ENCODE results near the gene ADAMTS6.
"Not testable (repeated sequence)": the region's sequence is repeated elsewhere in the genome, so short reads cannot be mapped to it uniquely, and the experiment has no call there.

Gene ADAMTS6

DNA sequence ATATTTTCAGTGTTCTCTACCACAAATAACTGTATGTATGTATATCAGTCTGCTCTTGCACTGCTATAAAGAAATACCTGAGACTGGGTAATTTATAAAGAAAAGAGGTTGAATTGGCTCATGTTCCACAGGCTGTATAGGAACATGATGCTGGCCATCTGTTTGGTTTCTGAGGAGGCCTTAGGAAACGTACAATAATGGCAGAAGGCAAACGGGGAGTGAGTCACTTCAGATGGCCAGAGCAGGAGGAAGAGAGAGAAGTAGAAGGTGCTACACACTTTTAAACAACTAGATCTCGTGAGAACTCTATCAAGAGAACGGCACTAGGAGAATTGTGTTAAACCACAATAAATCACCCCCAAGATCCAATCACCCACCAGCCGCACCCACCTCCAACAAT, 121.7 kb downstream of the ADAMTS6 start:
- no peaks in the 10 kb centered on the region for H3K36me3 Mint-ChIP-seq (ENCODE audit: low read depth)
- H3K9me3 Mint-ChIP-seq = no peaks in the 10 kb centered on the region
- no peaks in the 10 kb centered on the region for H3K27me3 Mint-ChIP-seq
- H3K4me3 Mint-ChIP-seq = no peak overlapping the region
- H3K27ac Mint-ChIP-seq = no peak overlapping the region
- no peaks in the 10 kb centered on the region for H3K4me1 Mint-ChIP-seq (ENCODE audit: low read depth)

GRCh38 chr5:65359569-65359968, 122.2 kb downstream of the ADAMTS6 start:
- no peak overlapping the region for H3K4me3 Mint-ChIP-seq
- H3K9me3 Mint-ChIP-seq = no peaks in the 10 kb centered on the region
- H3K4me1 Mint-ChIP-seq (ENCODE audit: low read depth) = no peaks in the 10 kb centered on the region
- no peaks in the 10 kb centered on the region for H3K27me3 Mint-ChIP-seq
- no peaks in the 10 kb centered on the region for H3K36me3 Mint-ChIP-seq (ENCODE audit: low read depth)
- H3K27ac Mint-ChIP-seq = no peak overlapping the region

DNA sequence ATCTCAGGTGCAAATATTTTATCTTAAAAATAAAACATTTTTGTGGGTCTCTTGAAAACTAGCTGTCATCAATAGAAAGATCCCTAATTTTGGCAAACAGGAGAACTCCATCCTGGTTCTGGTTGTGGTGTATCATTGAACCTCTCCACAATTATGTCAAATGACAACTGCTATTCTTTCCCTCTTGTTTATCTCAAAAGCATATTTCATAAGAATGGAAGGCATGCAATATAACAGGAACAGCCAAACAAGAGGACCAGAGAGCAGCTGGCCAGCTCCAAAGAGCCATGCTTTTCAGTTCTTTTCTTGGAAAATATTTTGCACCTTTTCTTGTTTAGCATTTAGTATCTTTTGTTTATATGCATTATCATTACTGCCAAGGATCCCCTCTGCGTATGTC, 125.4 kb downstream of the ADAMTS6 start:
- Mint-ChIP-seq H3K36me3 (ENCODE audit: low read depth) (no peaks in the 10 kb centered on the region), H3K4me3 (no peak overlapping the region), H3K9me3 (no peaks in the 10 kb centered on the region), H3K4me1 (ENCODE audit: low read depth) (no peaks in the 10 kb centered on the region), H3K27me3 (no peaks in the 10 kb centered on the region), H3K27ac (no peak overlapping the region)

GRCh38 chr5:65355301-65355700, 126.4 kb downstream of the ADAMTS6 start:
- no peaks in the 10 kb centered on the region for H3K9me3 Mint-ChIP-seq
- H3K4me3 Mint-ChIP-seq = no peak overlapping the region
- no peak overlapping the region for H3K27ac Mint-ChIP-seq
- H3K4me1 Mint-ChIP-seq (ENCODE audit: low read depth) = no peaks in the 10 kb centered on the region
- no peaks in the 10 kb centered on the region for H3K36me3 Mint-ChIP-seq (ENCODE audit: low read depth)
- no peaks in the 10 kb centered on the region for H3K27me3 Mint-ChIP-seq

GRCh38 chr5:65341835-65342234, 139.9 kb downstream of the ADAMTS6 start:
- Mint-ChIP-seq H3K36me3 (ENCODE audit: low read depth) (peaks cover 3% of the 10 kb centered on the region), H3K9me3 (peaks cover 30% of the 10 kb centered on the region), H3K27me3 (no peaks in the 10 kb centered on the region), H3K4me1 (ENCODE audit: low read depth) (no peaks in the 10 kb centered on the region), H3K27ac (no peak overlapping the region), H3K4me3 (no peak overlapping the region)

GRCh38 chr5:65338606-65339151, 143.0 kb downstream of the ADAMTS6 start:
- H3K4me3 Mint-ChIP-seq = no peak overlapping the region
- H3K36me3 Mint-ChIP-seq (ENCODE audit: low read depth) = peaks cover 3% of the 10 kb centered on the region

GRCh38 chr5:65334077-65334476, 147.6 kb downstream of the ADAMTS6 start:
- no peak overlapping the region for H3K4me3 Mint-ChIP-seq
- no peaks in the 10 kb centered on the region for H3K4me1 Mint-ChIP-seq (ENCODE audit: low read depth)
- H3K27me3 Mint-ChIP-seq = no peaks in the 10 kb centered on the region
- H3K36me3 Mint-ChIP-seq (ENCODE audit: low read depth) = no peaks in the 10 kb centered on the region
- no peaks in the 10 kb centered on the region for H3K9me3 Mint-ChIP-seq
- no peak overlapping the region for H3K27ac Mint-ChIP-seq

More at GRCh38 chr5:65338606-65339151, 143.0 kb downstream of the ADAMTS6 start:
- H3K27ac Mint-ChIP-seq = no peak overlapping the region
- H3K9me3 Mint-ChIP-seq = peaks cover 27% of the 10 kb centered on the region
- no peaks in the 10 kb centered on the region for H3K4me1 Mint-ChIP-seq (ENCODE audit: low read depth)
- H3K27me3 Mint-ChIP-seq = no peaks in the 10 kb centered on the region

GRCh38 chr5:65332591-65332990, 149.1 kb downstream of the ADAMTS6 start:
- Mint-ChIP-seq H3K4me3 (no peak overlapping the region), H3K36me3 (ENCODE audit: low read depth) (no peaks in the 10 kb centered on the region), H3K27ac (no peak overlapping the region), H3K27me3 (no peaks in the 10 kb centered on the region), H3K9me3 (no peaks in the 10 kb centered on the region), H3K4me1 (ENCODE audit: low read depth) (no peaks in the 10 kb centered on the region)

GRCh38 chr5:65329266-65329665, 152.5 kb downstream of the ADAMTS6 start:
- Mint-ChIP-seq H3K36me3 (ENCODE audit: low read depth) (no peaks in the 10 kb centered on the region), H3K27ac (no peak overlapping the region), H3K27me3 (no peaks in the 10 kb centered on the region), H3K4me1 (ENCODE audit: low read depth) (no peaks in the 10 kb centered on the region), H3K9me3 (no peaks in the 10 kb centered on the region), H3K4me3 (no peak overlapping the region)

DNA sequence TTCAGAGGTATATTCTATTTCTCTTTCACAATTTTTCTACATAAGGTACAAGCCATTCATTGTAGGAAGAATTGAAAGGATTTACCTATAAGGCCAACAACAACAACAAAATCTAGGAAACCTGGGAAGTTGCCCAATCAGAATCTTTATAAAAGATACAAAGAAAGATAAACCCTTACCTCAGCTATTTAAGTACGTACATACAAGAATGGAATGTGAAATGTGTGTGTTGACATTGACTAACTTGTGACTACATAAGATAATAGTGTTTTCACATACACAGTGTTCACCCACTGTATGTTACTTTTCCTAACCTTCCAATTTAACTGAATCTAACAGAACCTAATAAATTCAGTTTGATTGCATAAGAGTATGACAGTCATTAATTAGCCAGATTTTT, 154.1 kb downstream of the ADAMTS6 start:
- Mint-ChIP-seq H3K4me1 (ENCODE audit: low read depth) (no peaks in the 10 kb centered on the region), H3K36me3 (ENCODE audit: low read depth) (no peaks in the 10 kb centered on the region), H3K27ac (no peak overlapping the region), H3K27me3 (no peaks in the 10 kb centered on the region), H3K4me3 (no peak overlapping the region), H3K9me3 (no peaks in the 10 kb centered on the region)

DNA sequence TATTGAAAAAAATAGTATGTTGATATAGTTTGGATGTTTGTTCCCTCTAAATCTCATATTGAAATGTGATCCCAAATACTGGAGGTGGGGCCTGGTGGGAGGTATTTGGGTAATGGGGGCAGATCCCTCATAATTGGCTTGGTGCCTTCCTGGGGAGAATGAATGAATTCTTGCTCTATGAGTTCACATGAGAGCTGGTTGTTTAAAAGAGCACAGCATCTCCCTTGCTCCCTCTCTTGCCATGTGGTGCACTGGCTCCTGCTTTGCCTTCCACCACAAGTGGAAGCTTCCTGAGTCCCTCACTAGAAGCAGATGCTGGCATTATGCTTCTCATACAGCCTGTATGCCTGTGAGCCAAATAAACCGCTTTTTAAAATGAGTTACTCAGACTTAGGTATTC, 154.8 kb downstream of the ADAMTS6 start:
- no peak overlapping the region for H3K4me3 Mint-ChIP-seq
- H3K9me3 Mint-ChIP-seq = no peaks in the 10 kb centered on the region
- no peak overlapping the region for H3K27ac Mint-ChIP-seq
- H3K27me3 Mint-ChIP-seq = no peaks in the 10 kb centered on the region
- H3K4me1 Mint-ChIP-seq (ENCODE audit: low read depth) = no peaks in the 10 kb centered on the region
- H3K36me3 Mint-ChIP-seq (ENCODE audit: low read depth) = no peaks in the 10 kb centered on the region

DNA sequence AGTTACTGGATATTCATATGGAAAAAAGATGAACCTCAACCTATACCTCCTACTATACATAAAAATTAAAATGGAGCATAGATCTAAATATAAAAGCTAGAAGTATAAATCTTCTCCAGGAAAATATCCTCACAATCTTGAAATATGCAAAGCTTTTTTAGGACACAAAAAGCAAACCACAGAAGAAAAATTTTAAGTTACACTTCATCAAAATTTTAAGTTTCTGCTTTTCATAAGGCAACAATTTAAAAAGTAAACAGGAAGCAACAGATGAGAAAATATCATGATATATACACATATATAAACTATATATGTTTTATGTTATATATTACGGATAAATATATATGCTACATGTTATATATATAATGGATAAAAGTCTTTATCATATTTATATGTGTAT, 157.5 kb downstream of the ADAMTS6 start:
- no peaks in the 10 kb centered on the region for H3K4me1 Mint-ChIP-seq (ENCODE audit: low read depth)

GRCh38 chr5:65320704-65321103, 161.0 kb downstream of the ADAMTS6 start:
- not testable (repeated sequence) for H3K4me3 Mint-ChIP-seq; H3K36me3 Mint-ChIP-seq (ENCODE audit: low read depth); H3K27me3 Mint-ChIP-seq; H3K27ac Mint-ChIP-seq; H3K4me1 Mint-ChIP-seq (ENCODE audit: low read depth); H3K9me3 Mint-ChIP-seq

More for the DNA sequence above, 157.5 kb downstream of the ADAMTS6 start:
- no peaks in the 10 kb centered on the region for H3K27me3 Mint-ChIP-seq
- no peak overlapping the region for H3K27ac Mint-ChIP-seq
- H3K36me3 Mint-ChIP-seq (ENCODE audit: low read depth) = no peaks in the 10 kb centered on the region
- H3K4me3 Mint-ChIP-seq = no peak overlapping the region
- no peaks in the 10 kb centered on the region for H3K9me3 Mint-ChIP-seq

- Mint-ChIP-seq H3K27ac (no peak overlapping the region), H3K4me3 (no peak overlapping the region), H3K9me3 (no peaks in the 10 kb centered on the region), H3K36me3 (ENCODE audit: low read depth) (no peaks in the 10 kb centered on the region), H3K27me3 (no peaks in the 10 kb centered on the region), H3K4me1 (ENCODE audit: low read depth) (no peaks in the 10 kb centered on the region)
These were observed 161.5 kb downstream of the ADAMTS6 start for GRCh38 chr5:65320250-65320649.

GRCh38 chr5:65307931-65308330, 173.8 kb downstream of the ADAMTS6 start:
- H3K27ac Mint-ChIP-seq = no peak overlapping the region
- no peaks in the 10 kb centered on the region for H3K36me3 Mint-ChIP-seq (ENCODE audit: low read depth)
- no peaks in the 10 kb centered on the region for H3K27me3 Mint-ChIP-seq
- no peaks in the 10 kb centered on the region for H3K4me1 Mint-ChIP-seq (ENCODE audit: low read depth)
- no peak overlapping the region for H3K4me3 Mint-ChIP-seq
- H3K9me3 Mint-ChIP-seq = no peaks in the 10 kb centered on the region

- Mint-ChIP-seq H3K36me3 (ENCODE audit: low read depth) (no peaks in the 10 kb centered on the region), H3K9me3 (no peaks in the 10 kb centered on the region), H3K4me1 (ENCODE audit: low read depth) (no peaks in the 10 kb centered on the region), H3K27me3 (no peaks in the 10 kb centered on the region), H3K4me3 (no peak overlapping the region), H3K27ac (no peak overlapping the region)
These were observed 174.6 kb downstream of the ADAMTS6 start for GRCh38 chr5:65307088-65307487.

Data from stimulated activated naive CD8-positive, alpha-beta T cell treated with anti-CD3 and anti-CD28 coated beads, Interleukin-15, Interleukin-2, amounts not matched to agents 100 ng/mL and 50 ng/mL, for 24 hours (primary cell).